GM23338 (cell line): ENCODE results near the gene SMOC2. TPM values are rescaled to one million over a fixed set of nuclear protein-coding genes. Genes with fewer than 3 reads are reported as not detected.

ENCODE experiments used
- ATAC-seq: fragments of 200-7000 bp; cut with Tn5 transposase; 3 replicates; pipeline ENCODE4 v1.9.1; 2020
- DNase-seq: peaks from one replicate; pipeline ENCODE4 v3.0.0-alpha.2; 2015; ENCODE audit warnings: low spot score
- H2AFZ ChIP-seq: fragments of 200-600 bp; sonication (generic); 2 replicates; pipeline ENCODE4 v1.8.0; 2016; ENCODE audit warnings: antibody characterized with exemption, mild to moderate bottlenecking, moderate library complexity
- H3F3A ChIP-seq: fragments of 200-600 bp; sonication (generic); replicated peaks from 2 replicates; pipeline ENCODE4 v1.8.0; 2017; ENCODE audit warnings: antibody characterized with exemption, mixed run types, low read depth
- H3K27ac ChIP-seq: fragments of 200-600 bp; sonication (generic); 2 replicates; pipeline ENCODE4 v1.6.1; 2016; ENCODE audit warnings: low read depth
- H3K27me3 ChIP-seq: fragments of 200-600 bp; sonication (generic); 2 replicates; pipeline ENCODE4 v1.8.0; 2016; ENCODE audit warnings: mild to moderate bottlenecking, mixed run types, moderate library complexity; ENCODE audit not compliant: insufficient read depth
- H3K36me3 ChIP-seq: fragments of 200-600 bp; sonication (generic); 2 replicates; pipeline ENCODE4 v1.8.0; 2016; ENCODE audit warnings: mild to moderate bottlenecking; ENCODE audit not compliant: insufficient read depth
- H3K4me1 ChIP-seq: fragments of 200-600 bp; sonication (generic); 2 replicates; pipeline ENCODE4 v1.8.0; 2016; ENCODE audit warnings: mild to moderate bottlenecking, moderate library complexity; ENCODE audit not compliant: insufficient read depth
- H3K4me2 ChIP-seq: fragments of 200-600 bp; sonication (generic); 2 replicates; pipeline ENCODE4 v1.7.1; 2017; ENCODE audit warnings: mixed run types
- H3K4me3 ChIP-seq: fragments of 200-600 bp; sonication (generic); 2 replicates; pipeline ENCODE4 v1.6.1; 2016; ENCODE audit warnings: mixed run types
- H3K79me2 ChIP-seq: fragments of 200-600 bp; sonication (generic); replicated peaks from 2 replicates; pipeline ENCODE4 v1.8.0; 2017; ENCODE audit warnings: mild to moderate bottlenecking; ENCODE audit not compliant: insufficient read depth
- H3K9me2 ChIP-seq: fragments of 200-600 bp; sonication (generic); 2 replicates; pipeline ENCODE4 v1.8.0; 2017; ENCODE audit not compliant: insufficient read depth
- H4K20me1 ChIP-seq: fragments of 200-600 bp; sonication (generic); replicated peaks from 2 replicates; pipeline ENCODE4 v1.8.0; 2017; ENCODE audit warnings: mild to moderate bottlenecking; ENCODE audit not compliant: insufficient read depth
- H3K27ac Mint-ChIP-seq: 2 replicates; pipeline ENCODE4 v1.8.0; 2020; ENCODE audit warnings: inconsistent platforms, mild to moderate bottlenecking, moderate library complexity, mixed read lengths
- H3K27me3 Mint-ChIP-seq: 3 replicates; pipeline ENCODE4 v1.8.0; 2022; ENCODE audit warnings: low read depth, mild to moderate bottlenecking, moderate library complexity, mixed read lengths, inconsistent platforms; ENCODE audit not compliant: insufficient read depth, poor library complexity
- H3K36me3 Mint-ChIP-seq: 3 replicates; pipeline ENCODE4 v1.8.0; 2021; ENCODE audit warnings: low read depth, mild to moderate bottlenecking, inconsistent platforms, moderate library complexity, mixed read lengths
- H3K4me1 Mint-ChIP-seq: 3 replicates; pipeline ENCODE4 v1.8.0; 2020; ENCODE audit warnings: mild to moderate bottlenecking, inconsistent platforms, mixed read lengths
- H3K4me3 Mint-ChIP-seq: 3 replicates; pipeline ENCODE4 v1.8.0; 2021; ENCODE audit warnings: moderate library complexity, mild to moderate bottlenecking, inconsistent platforms, mixed read lengths
- H3K9me3 Mint-ChIP-seq: 3 replicates; pipeline ENCODE4 v1.8.0; 2020; ENCODE audit warnings: moderate library complexity, mild to moderate bottlenecking, inconsistent platforms, mixed read lengths
- CREB1 ChIP-seq: fragments of 250-450 bp; sonication (Bioruptor Pico); IDR thresholded peaks from 2 replicates; pipeline ENCODE4 v1.5.0; 2020; ENCODE audit warnings: low read depth, mild to moderate bottlenecking, moderate library complexity
- CTCF ChIP-seq, 2 experiments: fragments of 200-600 bp in 1 of 2; sonication (generic) in 1 of 2; conservative IDR thresholded peaks; 2 replicates each; pipeline versions ENCODE4 v1.5.1 to v1.6.1; 2016 to 2017; ENCODE audit warnings: antibody characterized with exemption in 2 of 2, low read depth in 2 of 2, mild to moderate bottlenecking in 2 of 2, moderate library complexity in 1 of 2
- EZH2 ChIP-seq: fragments of 200-600 bp; sonication (generic); IDR thresholded peaks from one replicate; pipeline ENCODE4 v1.8.0; 2017; ENCODE audit warnings: antibody characterized with exemption, mild to moderate bottlenecking, low read depth; ENCODE audit not compliant: unreplicated experiment
- EZH2phosphoT487 ChIP-seq: fragments of 200-600 bp; sonication (generic); IDR thresholded peaks from one replicate; pipeline ENCODE4 v1.8.1; 2018; ENCODE audit warnings: antibody characterized with exemption; ENCODE audit not compliant: unreplicated experiment
- POLR2AphosphoS5 ChIP-seq: IDR thresholded peaks from 2 replicates; pipeline ENCODE4 v1.6.1; 2016; ENCODE audit warnings: antibody characterized with exemption, low read depth
- REST ChIP-seq: IDR thresholded peaks from one replicate; pipeline ENCODE4 v1.6.1; 2018; ENCODE audit warnings: antibody characterized with exemption; ENCODE audit not compliant: unreplicated experiment
- ZNF114 ChIP-seq: fragments of 250-450 bp; sonication (Bioruptor Pico); IDR thresholded peaks from 2 replicates; pipeline ENCODE4 v1.5.0; 2020; ENCODE audit warnings: mild to moderate bottlenecking, moderate library complexity
- ZNF331 ChIP-seq: fragments of 250-450 bp; sonication (Bioruptor Pico); IDR thresholded peaks from 2 replicates; pipeline ENCODE4 v1.5.0; 2020; ENCODE audit warnings: low read depth, mild to moderate bottlenecking, moderate library complexity
- polyA plus RNA-seq: library from polyadenylated mRNA; unstranded; fragments of >200 nt; fragmentation: Nextera tagmentation; extraction: Ambion mirVana; gene quantifications from 2 replicates; pipeline ENCODE4 v1.2.1, GENCODE V29; 2016
- total RNA-seq: library from RNA; depleted of rRNA; stranded (reverse); fragments of >200 nt; shearing (Covaris generic); gene quantifications from 2 replicates; pipeline ENCODE4 v1.2.3, GENCODE V29; 2014

Gene SMOC2
- total and polyA plus RNA-seq, 2 experiments from 2014 or later, result 4.3 to 6.5 TPM

- TF ChIP-seq REST, result no peak
- no peak for TF ChIP-seq ZNF114 (CRISPR knock-in tag)
- TF ChIP-seq ZNF331 (CRISPR knock-in tag), result no peak
- TF ChIP-seq EZH2phosphoT487, result no peak
- no peak for TF ChIP-seq CREB1 (CRISPR knock-in tag)
- no peak for TF ChIP-seq POLR2AphosphoS5
- TF ChIP-seq EZH2, result no peak
These were observed 116.5 kb downstream of the SMOC2 start (continued) for GRCh38 chr6:168557512-168557911.

- no peak overlapping the region for H3K4me3 Mint-ChIP-seq
- ATAC-seq (no peak), DNase-seq (no peak)
- no peaks in the 10 kb centered on the region for H3K4me1 ChIP-seq
- H3K27ac ChIP-seq, result no peak overlapping the region
- H3F3A ChIP-seq, result no peaks in the 10 kb centered on the region
- H2AFZ ChIP-seq, result no peak overlapping the region
- H3K9me2 ChIP-seq, result no peaks in the 10 kb centered on the region
- H3K27me3 ChIP-seq, result no peaks in the 10 kb centered on the region
- peaks cover 5% of the 10 kb centered on the region for H3K27me3 Mint-ChIP-seq
- H3K4me2 ChIP-seq, result no peak overlapping the region
- no peaks in the 10 kb centered on the region for H3K79me2 ChIP-seq
- peaks cover 6% of the 10 kb centered on the region; the same call in 2 of the 3 replicates for H3K9me3 Mint-ChIP-seq
- peaks cover 6% of the 10 kb centered on the region; the same call in 1 of the 3 replicates for H3K36me3 Mint-ChIP-seq
- peaks cover 9% of the 10 kb centered on the region; the same call in 2 of the 3 replicates for H3K4me1 Mint-ChIP-seq
- TF ChIP-seq CTCF (conservative IDR thresholded peaks at IDR 0.05; ENCODE audit: low read depth in 2 of 2), result no peak
- H3K36me3 ChIP-seq, result no peaks in the 10 kb centered on the region
- H3K4me3 ChIP-seq, result no peak overlapping the region
- H4K20me1 ChIP-seq, result no peaks in the 10 kb centered on the region
- no peak overlapping the region; the same call in 1 of the 2 replicates for H3K27ac Mint-ChIP-seq
These were observed 117.7 kb downstream of the SMOC2 start for GRCh38 chr6:168558686-168559085.

GRCh38 chr6:168559574-168560098 lies 118.7 kb downstream of the SMOC2 start:
- H3K4me2 ChIP-seq, result no peak overlapping the region
- ATAC-seq, result no peak
- H3K36me3 Mint-ChIP-seq, result peaks cover 6% of the 10 kb centered on the region; the same call in 1 of the 3 replicates
- H2AFZ ChIP-seq, result no peak overlapping the region
- H3K4me3 ChIP-seq, result no peak overlapping the region
- no peaks in the 10 kb centered on the region for H4K20me1 ChIP-seq
- no peak for TF ChIP-seq EZH2
- no peaks in the 10 kb centered on the region for H3K9me2 ChIP-seq
- no peaks in the 10 kb centered on the region for H3K36me3 ChIP-seq
- H3K79me2 ChIP-seq, result no peaks in the 10 kb centered on the region
- no peak overlapping the region for H3K4me3 Mint-ChIP-seq
- DNase-seq, result no peak
- H3K27me3 Mint-ChIP-seq, result peaks cover 5% of the 10 kb centered on the region
- H3K4me1 ChIP-seq, result no peaks in the 10 kb centered on the region
- no peak overlapping the region for H3K27ac ChIP-seq
- H3F3A ChIP-seq, result no peaks in the 10 kb centered on the region
- no peaks in the 10 kb centered on the region for H3K27me3 ChIP-seq
- peaks cover 14% of the 10 kb centered on the region for H3K4me1 Mint-ChIP-seq
- no peak overlapping the region for H3K27ac Mint-ChIP-seq
- H3K9me3 Mint-ChIP-seq, result peaks cover 6% of the 10 kb centered on the region; the same call in 2 of the 3 replicates
